Osteoblast (primary cell): ENCODE data around the gene CECR2. TPM values are rescaled to one million over a fixed set of nuclear protein-coding genes. Genes with fewer than 3 reads are reported as not detected.

Source experiments
- DNase-seq: peaks from one replicate; pipeline ENCODE4 v3.0.0; 2011; ENCODE audit warnings: low spot score, mixed read lengths; ENCODE audit not compliant: insufficient read length; ENCODE audit errors: missing footprints
- H2AFZ ChIP-seq: 2 replicates; pipeline ENCODE4 v1.6.0; 2011; ENCODE audit warnings: mild to moderate bottlenecking, low read length
- H3K27ac ChIP-seq: 2 replicates; pipeline ENCODE4 v1.5.1; 2011; ENCODE audit warnings: mild to moderate bottlenecking, low read depth, low read length, moderate library complexity
- H3K27me3 ChIP-seq: 2 replicates; pipeline ENCODE4 v1.6.0; 2012; ENCODE audit warnings: mild to moderate bottlenecking, control low read depth, inconsistent platforms, low read length, moderate library complexity; ENCODE audit not compliant: insufficient read depth
- H3K36me3 ChIP-seq: 2 replicates; pipeline ENCODE4 v1.5.1; 2011; ENCODE audit warnings: mild to moderate bottlenecking, low read length, control low read depth, moderate library complexity; ENCODE audit not compliant: insufficient read depth
- H3K4me1 ChIP-seq: 2 replicates; pipeline ENCODE4 v1.5.1; 2011; ENCODE audit warnings: mild to moderate bottlenecking, low read length, control low read depth, moderate library complexity; ENCODE audit not compliant: insufficient read depth
- H3K4me2 ChIP-seq: 2 replicates; pipeline ENCODE4 v1.6.0; 2011; ENCODE audit warnings: mild to moderate bottlenecking, low read length; ENCODE audit not compliant: insufficient read depth
- H3K4me3 ChIP-seq: fragments of 200-600 bp; sonication (generic); 3 replicates; pipeline ENCODE4 v1.5.1; 2012; ENCODE audit warnings: mild to moderate bottlenecking, low read length, inconsistent platforms; ENCODE audit not compliant: insufficient read depth
- H3K79me2 ChIP-seq: 2 replicates; pipeline ENCODE4 v1.6.0; 2012; ENCODE audit warnings: mild to moderate bottlenecking, low read length, control low read depth, inconsistent platforms; ENCODE audit not compliant: insufficient read depth
- H3K9me3 ChIP-seq: 2 replicates; pipeline ENCODE4 v1.5.1; 2011; ENCODE audit warnings: low read depth, low read length, control low read depth
- H4K20me1 ChIP-seq: 2 replicates; pipeline ENCODE4 v1.6.0; 2012; ENCODE audit warnings: mild to moderate bottlenecking, low read length, control low read depth; ENCODE audit not compliant: insufficient read depth
- CTCF ChIP-seq: IDR thresholded peaks from 2 replicates; pipeline ENCODE4 v1.5.1; 2011; ENCODE audit warnings: mild to moderate bottlenecking, low read depth, low read length, moderate library complexity; ENCODE audit errors: extremely low read depth
- total RNA-seq: library from RNA; depleted of rRNA; stranded (reverse); fragments of >200 nt; gene quantifications from 2 replicates; pipeline ENCODE4 v1.2.3, GENCODE V29; 2012

CECR2 gene
- total RNA-seq, 1 donor = not detected

- Histone ChIP-seq H3K36me3 (no peaks in the 10 kb centered on the region), H3K79me2 (no peaks in the 10 kb centered on the region), H2AFZ (no peak overlapping the region), H3K4me1 (no peaks in the 10 kb centered on the region), H4K20me1 (no peaks in the 10 kb centered on the region), H3K9me3 (no peaks in the 10 kb centered on the region), H3K4me2 (no peak overlapping the region), H3K27ac (no peak overlapping the region), H3K27me3 (no peaks in the 10 kb centered on the region), H3K4me3 (no peak overlapping the region)
- DNase-seq = no peak
- no peak for TF ChIP-seq CTCF
Observed at GRCh38 chr22:17346578-17346977, 22.7 kb upstream of the CECR2 start.

DNA sequence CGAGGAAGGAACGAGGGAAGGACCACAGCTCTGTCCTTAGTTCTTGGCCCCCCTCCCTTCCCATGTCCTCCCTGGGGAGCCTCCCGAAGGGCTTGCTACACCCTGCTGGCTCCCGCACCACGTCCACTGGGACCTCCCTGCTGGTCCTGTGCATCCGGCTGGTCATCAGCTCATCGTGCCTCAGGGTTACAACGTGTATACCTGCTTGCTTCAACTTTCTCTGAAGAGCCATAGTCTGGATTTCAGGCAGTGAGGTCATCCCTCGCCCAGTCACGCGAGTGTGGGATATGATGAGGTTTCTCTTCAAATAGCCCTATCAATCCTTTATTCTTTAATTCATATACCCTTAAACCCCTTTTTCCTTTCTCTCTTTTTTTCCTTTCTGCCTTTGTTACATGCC is 21.5 kb upstream of the CECR2 start:
- Histone ChIP-seq H3K4me3 (no peak overlapping the region), H3K4me2 (no peak overlapping the region), H3K27ac (no peak overlapping the region), H3K36me3 (no peaks in the 10 kb centered on the region), H3K4me1 (no peaks in the 10 kb centered on the region), H3K9me3 (no peaks in the 10 kb centered on the region), H3K27me3 (no peaks in the 10 kb centered on the region), H4K20me1 (no peaks in the 10 kb centered on the region), H3K79me2 (no peaks in the 10 kb centered on the region), H2AFZ (no peak overlapping the region)
- no peak for DNase-seq
- TF ChIP-seq CTCF = no peak

DNA sequence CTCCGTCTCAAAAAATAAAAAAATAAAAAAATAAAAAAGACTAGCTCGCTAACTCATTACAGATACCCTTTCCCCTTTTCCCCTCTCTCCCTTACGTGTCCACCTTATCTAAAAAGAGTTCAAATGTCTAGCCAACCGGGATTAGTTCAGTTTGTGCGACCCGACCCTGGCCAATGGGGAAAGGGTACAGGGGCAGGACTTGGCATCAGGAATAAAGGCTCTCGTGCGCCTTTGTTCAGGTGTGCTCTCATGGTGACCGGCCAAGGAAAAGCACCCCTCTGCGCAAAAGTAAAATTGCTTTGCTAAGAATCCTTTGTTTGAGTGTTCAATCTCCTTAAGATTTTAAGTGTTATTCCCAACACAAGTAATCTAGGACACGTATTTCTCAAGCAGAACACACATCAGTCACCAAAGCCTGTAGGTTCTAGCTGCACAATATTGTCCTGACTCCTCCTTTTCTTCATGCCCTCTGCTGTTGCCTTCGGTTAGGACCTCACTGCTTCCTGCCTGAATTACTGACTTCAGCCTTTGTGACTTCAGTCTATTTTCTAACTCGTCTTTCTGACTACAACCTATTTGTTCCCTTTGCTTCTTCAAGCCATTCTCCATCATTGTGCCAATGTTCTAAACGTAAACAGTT is 20.7 kb upstream of the CECR2 start:
- no peak for DNase-seq
- H3K27me3 ChIP-seq = no peaks in the 10 kb centered on the region
- H3K9me3 ChIP-seq = no peaks in the 10 kb centered on the region
- no peaks in the 10 kb centered on the region for H4K20me1 ChIP-seq
- no peak overlapping the region for H3K4me3 ChIP-seq
- no peaks in the 10 kb centered on the region for H3K4me1 ChIP-seq
- no peaks in the 10 kb centered on the region for H3K79me2 ChIP-seq
- no peak overlapping the region for H3K4me2 ChIP-seq
- no peak overlapping the region for H2AFZ ChIP-seq
- TF ChIP-seq CTCF = no peak
- no peaks in the 10 kb centered on the region for H3K36me3 ChIP-seq
- no peak overlapping the region for H3K27ac ChIP-seq

- Histone ChIP-seq H3K27me3 (no peaks in the 10 kb centered on the region), H3K79me2 (no peaks in the 10 kb centered on the region), H3K4me2 (no peak overlapping the region), H3K4me1 (no peaks in the 10 kb centered on the region), H2AFZ (no peak overlapping the region), H3K4me3 (no peak overlapping the region), H3K36me3 (no peaks in the 10 kb centered on the region), H3K9me3 (no peaks in the 10 kb centered on the region), H3K27ac (no peak overlapping the region), H4K20me1 (no peaks in the 10 kb centered on the region)
- no peak for TF ChIP-seq CTCF
- peak; percentile 35 for DNase-seq
Observed at GRCh38 chr22:17349172-17349571, 20.1 kb upstream of the CECR2 start.
